ENCODE results near the gene AGAP1. TPM values are rescaled to one million over a fixed set of nuclear protein-coding genes. Genes with fewer than 3 reads are reported as not detected.

The AGAP1 gene
- total RNA-seq, 1 donor from 2014 or later, result 33.7 TPM

DNA sequence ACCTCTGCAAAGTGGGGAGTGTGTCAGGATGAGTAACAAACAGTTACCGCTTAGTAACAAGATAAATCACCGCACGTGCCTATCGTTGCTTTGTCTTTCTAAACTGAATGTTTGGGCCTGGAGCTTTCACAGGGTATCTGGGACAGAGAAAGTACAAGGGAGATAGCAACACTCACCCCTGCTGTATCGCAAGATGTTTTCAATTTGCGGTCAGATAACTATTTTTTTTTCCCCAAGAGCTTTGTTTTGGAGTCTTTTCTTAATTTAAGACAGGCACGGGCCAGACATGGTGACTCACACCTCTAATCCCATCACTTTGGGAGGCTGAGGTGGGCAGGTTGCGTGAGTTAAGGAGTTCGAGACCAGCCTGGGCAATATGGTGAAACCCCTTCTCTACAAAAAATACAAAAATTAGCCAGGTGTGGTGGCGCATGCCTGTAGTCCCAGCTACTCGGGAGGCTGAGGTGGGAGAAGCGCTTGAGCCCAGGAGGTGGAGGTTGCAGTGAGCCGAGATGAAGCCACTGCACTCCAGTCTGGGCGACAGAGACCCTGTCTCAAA lies 527.7 kb downstream of the AGAP1 start:
- no peak overlapping the region for H3K4me3 ChIP-seq (ENCODE audit: low read depth, low read length)
- no peak for DNase-seq (ENCODE audit: low read depth)
- TF ChIP-seq, protein P1, sequence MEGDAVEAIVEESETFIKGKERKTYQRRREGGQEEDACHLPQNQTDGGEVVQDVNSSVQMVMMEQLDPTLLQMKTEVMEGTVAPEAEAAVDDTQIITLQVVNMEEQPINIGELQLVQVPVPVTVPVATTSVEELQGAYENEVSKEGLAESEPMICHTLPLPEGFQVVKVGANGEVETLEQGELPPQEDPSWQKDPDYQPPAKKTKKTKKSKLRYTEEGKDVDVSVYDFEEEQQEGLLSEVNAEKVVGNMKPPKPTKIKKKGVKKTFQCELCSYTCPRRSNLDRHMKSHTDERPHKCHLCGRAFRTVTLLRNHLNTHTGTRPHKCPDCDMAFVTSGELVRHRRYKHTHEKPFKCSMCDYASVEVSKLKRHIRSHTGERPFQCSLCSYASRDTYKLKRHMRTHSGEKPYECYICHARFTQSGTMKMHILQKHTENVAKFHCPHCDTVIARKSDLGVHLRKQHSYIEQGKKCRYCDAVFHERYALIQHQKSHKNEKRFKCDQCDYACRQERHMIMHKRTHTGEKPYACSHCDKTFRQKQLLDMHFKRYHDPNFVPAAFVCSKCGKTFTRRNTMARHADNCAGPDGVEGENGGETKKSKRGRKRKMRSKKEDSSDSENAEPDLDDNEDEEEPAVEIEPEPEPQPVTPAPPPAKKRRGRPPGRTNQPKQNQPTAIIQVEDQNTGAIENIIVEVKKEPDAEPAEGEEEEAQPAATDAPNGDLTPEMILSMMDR (IDR thresholded peaks at IDR 0.05; ENCODE audit: insufficient read depth, low read length, poor library complexity, severe bottlenecking), result no peak
- no peaks in the 10 kb centered on the region for H3K27me3 ChIP-seq (ENCODE audit: control insufficient read depth, insufficient read depth, low read length)
- no peaks in the 10 kb centered on the region for H3K36me3 ChIP-seq (ENCODE audit: control insufficient read depth, insufficient read depth, low read length)

DNA sequence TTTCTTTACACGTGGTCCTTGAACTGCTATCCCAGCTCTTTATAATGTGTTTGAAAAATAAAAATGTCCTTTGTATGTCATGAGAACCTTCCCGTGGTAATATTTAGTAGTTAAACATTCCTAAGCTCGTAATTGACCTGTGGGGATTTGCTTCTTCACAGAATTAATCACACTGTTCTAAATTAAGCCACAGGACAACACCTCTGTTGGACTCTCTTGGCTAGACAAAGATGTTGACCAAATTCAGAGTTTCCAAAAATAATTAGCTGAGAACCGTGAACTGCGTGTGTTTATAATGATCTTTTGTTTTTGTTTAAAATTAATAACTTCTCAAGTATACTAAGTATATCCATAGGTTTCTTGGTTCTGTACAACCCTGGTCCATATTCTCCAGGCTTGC lies 528.3 kb downstream of the AGAP1 start:
- TF ChIP-seq, protein P1 (IDR thresholded peaks at IDR 0.05; ENCODE audit: insufficient read depth, low read length, poor library complexity, severe bottlenecking), result no peak
- no peaks in the 10 kb centered on the region for H3K36me3 ChIP-seq (ENCODE audit: control insufficient read depth, insufficient read depth, low read length)
- no peak overlapping the region for H3K4me3 ChIP-seq (ENCODE audit: low read depth, low read length)
- no peaks in the 10 kb centered on the region for H3K27me3 ChIP-seq (ENCODE audit: control insufficient read depth, insufficient read depth, low read length)
- DNase-seq (ENCODE audit: low read depth), result no peak

DNA sequence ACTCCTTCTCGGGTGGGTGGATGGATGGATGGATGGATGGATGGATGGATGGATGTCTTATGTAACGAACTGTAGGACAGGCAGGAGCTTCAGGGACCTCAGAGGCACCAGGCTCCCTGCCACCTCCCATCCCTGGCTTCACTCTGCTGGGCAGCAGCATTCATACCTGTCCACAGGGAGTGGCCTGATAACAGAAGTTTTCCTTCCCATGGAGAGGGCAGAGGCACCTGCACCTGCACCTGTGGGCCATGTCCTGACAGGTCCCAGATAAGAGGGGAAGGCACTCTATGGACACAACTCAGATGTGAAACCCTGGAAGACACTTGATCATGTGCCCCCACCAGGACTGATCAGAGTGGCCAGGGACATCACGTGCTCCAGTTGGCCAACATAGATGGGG lies 532.0 kb downstream of the AGAP1 start:
- H3K27me3 ChIP-seq (ENCODE audit: control insufficient read depth, insufficient read depth, low read length), result no peaks in the 10 kb centered on the region
- TF ChIP-seq, protein P1 (IDR thresholded peaks at IDR 0.05; ENCODE audit: insufficient read depth, low read length, poor library complexity, severe bottlenecking), result no peak
- DNase-seq (ENCODE audit: low read depth), result no peak
- no peaks in the 10 kb centered on the region for H3K36me3 ChIP-seq (ENCODE audit: control insufficient read depth, insufficient read depth, low read length)
- H3K4me3 ChIP-seq (ENCODE audit: low read depth, low read length), result no peak overlapping the region

DNA sequence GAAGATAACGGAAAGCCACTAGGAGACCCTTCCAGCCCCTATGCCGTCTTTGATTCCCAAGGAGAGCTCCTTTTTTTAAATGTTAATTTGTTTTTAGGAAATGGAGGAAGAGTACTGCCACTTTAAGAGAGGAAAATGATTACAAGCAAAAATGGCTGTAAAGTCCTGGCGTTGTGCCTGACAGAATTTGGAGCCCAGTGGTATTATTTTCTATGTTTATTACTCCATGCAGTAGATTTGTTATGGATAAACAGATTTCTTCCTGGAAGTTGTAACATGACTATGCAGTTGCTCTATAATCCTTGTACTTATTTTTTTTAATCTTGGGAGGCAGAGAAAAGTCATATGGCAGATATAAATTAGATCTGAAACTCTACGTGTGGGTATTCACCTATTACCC lies 533.0 kb downstream of the AGAP1 start:
- TF ChIP-seq, protein P1 (IDR thresholded peaks at IDR 0.05; ENCODE audit: insufficient read depth, low read length, poor library complexity, severe bottlenecking), result no peak
- no peak for DNase-seq (ENCODE audit: low read depth)
- Histone ChIP-seq H3K36me3 (ENCODE audit: control insufficient read depth, insufficient read depth, low read length) (no peaks in the 10 kb centered on the region), H3K27me3 (ENCODE audit: control insufficient read depth, insufficient read depth, low read length) (no peaks in the 10 kb centered on the region), H3K4me3 (ENCODE audit: low read depth, low read length) (no peak overlapping the region)

DNA sequence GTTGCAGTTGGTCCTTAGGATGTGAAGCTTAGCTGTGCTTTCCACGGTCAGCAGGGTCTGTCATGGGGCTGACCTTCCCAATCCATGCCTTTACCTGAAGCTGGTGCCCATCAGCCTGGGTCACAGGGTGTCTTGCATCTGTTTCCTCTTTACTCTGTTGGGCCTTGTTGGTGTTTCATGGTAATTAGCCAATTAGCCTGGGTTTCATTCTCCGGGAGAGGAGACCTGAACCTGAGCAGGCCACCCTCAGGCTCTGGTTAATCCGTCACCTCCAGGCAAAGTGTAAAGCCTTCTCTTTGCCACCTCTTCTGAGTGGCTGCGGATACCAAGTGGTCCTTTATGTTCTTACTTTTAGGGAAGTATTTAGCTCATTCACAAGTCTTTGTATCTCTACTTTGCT lies 534.2 kb downstream of the AGAP1 start:
- no peaks in the 10 kb centered on the region for H3K36me3 ChIP-seq (ENCODE audit: control insufficient read depth, insufficient read depth, low read length)
- TF ChIP-seq, protein P1 (IDR thresholded peaks at IDR 0.05; ENCODE audit: insufficient read depth, low read length, poor library complexity, severe bottlenecking), result no peak
- no peaks in the 10 kb centered on the region for H3K27me3 ChIP-seq (ENCODE audit: control insufficient read depth, insufficient read depth, low read length)
- H3K4me3 ChIP-seq (ENCODE audit: low read depth, low read length), result no peak overlapping the region
- no peak for DNase-seq (ENCODE audit: low read depth)

DNA sequence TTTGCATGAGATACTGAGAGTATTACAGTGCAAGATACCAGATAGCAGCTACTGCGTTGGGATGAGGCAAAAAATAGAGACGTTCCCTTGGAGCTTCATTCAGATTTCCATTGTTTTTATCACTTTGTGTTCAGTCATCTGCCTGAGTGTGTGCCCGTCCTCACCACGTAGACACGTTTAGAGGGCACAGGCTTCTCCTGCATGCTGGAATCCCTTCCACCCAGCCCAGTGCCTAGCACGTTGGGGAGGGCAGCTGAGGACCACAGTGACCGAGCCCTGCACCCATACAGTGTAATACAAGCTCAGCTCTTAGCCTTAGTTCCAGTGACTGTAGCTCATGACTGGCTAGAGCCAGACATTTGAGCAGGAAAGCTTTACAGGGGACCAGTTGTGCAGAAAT lies 539.6 kb downstream of the AGAP1 start:
- Histone ChIP-seq H3K4me3 (ENCODE audit: low read depth, low read length) (no peak overlapping the region), H3K27me3 (ENCODE audit: control insufficient read depth, insufficient read depth, low read length) (no peaks in the 10 kb centered on the region), H3K36me3 (ENCODE audit: control insufficient read depth, insufficient read depth, low read length) (peaks cover 2% of the 10 kb centered on the region)
- DNase-seq (ENCODE audit: low read depth), result no peak
- TF ChIP-seq, protein P1 (IDR thresholded peaks at IDR 0.05; ENCODE audit: insufficient read depth, low read length, poor library complexity, severe bottlenecking), result no peak
